HCT116 (cell line): Measurements from ENCODE around the gene FRMD3.

Source experiments
- CEBPB ChIP-seq: IDR thresholded peaks from 2 replicates; pipeline ENCODE4 v1.6.1; 2012; ENCODE audit warnings: low read depth
- EZH2 ChIP-seq: fragments of 200-600 bp; sonication (generic); IDR thresholded peaks from 2 replicates; pipeline ENCODE4 v1.6.1; 2017; ENCODE audit warnings: antibody characterized with exemption, mixed run types
- FOSL1 ChIP-seq: IDR thresholded peaks from 2 replicates; pipeline ENCODE4 v1.6.1; 2012; ENCODE audit warnings: low read depth
- POLR2A ChIP-seq: IDR thresholded peaks from 2 replicates; pipeline ENCODE4 v1.7.0; 2011; ENCODE audit warnings: borderline replicate concordance; ENCODE audit not compliant: insufficient read depth, insufficient read length; ENCODE audit errors: extremely low read depth
- POLR2AphosphoS5 ChIP-seq: IDR thresholded peaks from 2 replicates; pipeline ENCODE4 v1.6.1; 2011; ENCODE audit warnings: mild to moderate bottlenecking, low read depth, low read length, moderate library complexity
- RAD21 ChIP-seq: IDR thresholded peaks from 2 replicates; pipeline ENCODE4 v1.6.1; 2012; ENCODE audit warnings: low read depth, mild to moderate bottlenecking
- SP1 ChIP-seq: IDR thresholded peaks from 2 replicates; pipeline ENCODE4 v1.6.1; 2012; ENCODE audit warnings: low read depth
- YY1 ChIP-seq: IDR thresholded peaks from 2 replicates; pipeline ENCODE4 v1.6.1; 2011; ENCODE audit warnings: low read length, low read depth, moderate library complexity, mild to moderate bottlenecking; ENCODE audit not compliant: insufficient replicate concordance; ENCODE audit errors: extremely low read depth
- TF ChIP-seq, protein P1 (sequence below), 3 experiments: fragments of 200-600 bp in 1 of 3; sonication (generic) in 1 of 3; IDR thresholded peaks in 2 of 3; conservative IDR thresholded peaks in 1 of 3; 2 replicates each; pipeline ENCODE4 v1.5.1; 2012 to 2017; ENCODE audit warnings: low read depth in 2 of 3, low read length in 2 of 3, antibody characterized with exemption in 1 of 3, borderline replicate concordance in 1 of 3, control low read depth in 1 of 3, mild to moderate bottlenecking in 1 of 3, mixed read lengths in 1 of 3, mixed run types in 1 of 3, moderate library complexity in 1 of 3; ENCODE audit not compliant: insufficient read depth in 1 of 3
- TF ChIP-seq, protein P2 (sequence below): IDR thresholded peaks from 2 replicates; pipeline ENCODE4 v1.6.1; 2012

DNA sequence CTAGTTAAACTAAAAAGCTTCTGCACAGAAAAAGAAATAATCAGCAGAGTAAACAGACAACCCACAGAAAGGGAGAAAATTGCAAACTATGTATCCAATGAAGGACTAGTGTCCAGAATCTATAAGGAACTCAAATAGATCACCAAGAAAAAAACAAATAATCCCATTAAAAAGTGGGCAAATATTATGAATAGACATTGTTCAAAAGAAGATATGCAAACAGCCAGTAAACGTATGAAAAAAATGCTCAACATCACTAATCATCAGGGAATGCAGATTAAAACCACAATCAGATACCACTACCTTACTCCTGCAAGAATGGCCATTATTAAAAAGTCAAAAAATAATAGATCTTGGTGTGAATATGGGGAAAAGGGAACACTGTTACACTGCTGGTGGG, 119.9 kb downstream of the FRMD3 start:
- TF ChIP-seq, protein P1, sequence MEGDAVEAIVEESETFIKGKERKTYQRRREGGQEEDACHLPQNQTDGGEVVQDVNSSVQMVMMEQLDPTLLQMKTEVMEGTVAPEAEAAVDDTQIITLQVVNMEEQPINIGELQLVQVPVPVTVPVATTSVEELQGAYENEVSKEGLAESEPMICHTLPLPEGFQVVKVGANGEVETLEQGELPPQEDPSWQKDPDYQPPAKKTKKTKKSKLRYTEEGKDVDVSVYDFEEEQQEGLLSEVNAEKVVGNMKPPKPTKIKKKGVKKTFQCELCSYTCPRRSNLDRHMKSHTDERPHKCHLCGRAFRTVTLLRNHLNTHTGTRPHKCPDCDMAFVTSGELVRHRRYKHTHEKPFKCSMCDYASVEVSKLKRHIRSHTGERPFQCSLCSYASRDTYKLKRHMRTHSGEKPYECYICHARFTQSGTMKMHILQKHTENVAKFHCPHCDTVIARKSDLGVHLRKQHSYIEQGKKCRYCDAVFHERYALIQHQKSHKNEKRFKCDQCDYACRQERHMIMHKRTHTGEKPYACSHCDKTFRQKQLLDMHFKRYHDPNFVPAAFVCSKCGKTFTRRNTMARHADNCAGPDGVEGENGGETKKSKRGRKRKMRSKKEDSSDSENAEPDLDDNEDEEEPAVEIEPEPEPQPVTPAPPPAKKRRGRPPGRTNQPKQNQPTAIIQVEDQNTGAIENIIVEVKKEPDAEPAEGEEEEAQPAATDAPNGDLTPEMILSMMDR (IDR thresholded peaks at IDR 0.05 in 2 of 3, conservative IDR thresholded peaks at IDR 0.05 in 1 of 3; ENCODE audit: borderline replicate concordance in 1 of 3, insufficient read depth in 1 of 3, low read depth in 2 of 3, low read length in 2 of 3) = no peak
- TF ChIP-seq CEBPB (no peak), EZH2 (no peak), SP1 (no peak), POLR2AphosphoS5 (no peak), POLR2A (no peak), FOSL1 (no peak), YY1 (no peak), RAD21 (no peak)
- TF ChIP-seq, protein P2, sequence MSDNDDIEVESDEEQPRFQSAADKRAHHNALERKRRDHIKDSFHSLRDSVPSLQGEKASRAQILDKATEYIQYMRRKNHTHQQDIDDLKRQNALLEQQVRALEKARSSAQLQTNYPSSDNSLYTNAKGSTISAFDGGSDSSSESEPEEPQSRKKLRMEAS = no peak
